ENCODE results near the gene SCRT2.

DNA sequence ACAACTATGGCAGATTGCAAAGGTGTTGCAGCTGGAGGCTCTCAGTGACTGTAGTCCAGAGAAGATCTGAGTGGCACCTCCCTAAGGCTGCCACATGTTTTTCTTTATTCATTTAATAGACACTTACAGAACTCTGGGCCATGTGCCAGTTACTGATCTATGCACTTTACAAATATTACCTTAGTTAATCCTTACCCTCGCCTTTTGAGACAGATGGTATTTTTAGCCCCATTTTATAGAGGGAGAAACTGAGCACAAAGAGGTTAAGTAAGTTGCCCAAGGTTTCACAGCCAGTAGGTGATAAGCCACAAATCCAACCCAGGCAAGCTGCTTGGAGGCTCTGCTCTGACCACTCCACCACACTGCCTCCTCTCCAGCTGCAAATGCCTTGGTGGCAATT lies 6.5 kb upstream of the SCRT2 start:
- TF ChIP-seq CTCF (IDR thresholded peaks at IDR 0.05) (no peak), POLR2A (IDR thresholded peaks at IDR 0.05) (no peak), EP300 (IDR thresholded peaks at IDR 0.05) (no peak)
